H9 (cell line): Measurements from ENCODE around the gene ZBTB20. TPM values are rescaled to one million over a fixed set of nuclear protein-coding genes. Genes with fewer than 3 reads are reported as not detected.

Experiments
- DNase-seq: peaks from one replicate; pipeline ENCODE4 v3.0.0-alpha.2; 2017
- H2AFZ ChIP-seq: one replicate; pipeline ENCODE4 v1.6.1; 2013; ENCODE audit warnings: mild to moderate bottlenecking, low read length, control low read depth, moderate library complexity
- H2AK5ac ChIP-seq: 2 replicates; pipeline ENCODE4 v1.6.1; 2013; ENCODE audit warnings: low read length, control low read depth, mixed read lengths; ENCODE audit not compliant: insufficient read length
- H2BK120ac ChIP-seq: one replicate; pipeline ENCODE4 v1.6.1; 2013; ENCODE audit warnings: low read depth, mild to moderate bottlenecking, low read length, control low read depth, inconsistent platforms; ENCODE audit not compliant: poor library complexity, severe bottlenecking
- H2BK12ac ChIP-seq: 2 replicates; pipeline ENCODE4 v1.6.1; 2013; ENCODE audit warnings: low read length, control low read depth, mixed read lengths, low read depth; ENCODE audit not compliant: insufficient read length
- H2BK15ac ChIP-seq: 2 replicates; pipeline ENCODE4 v1.6.1; 2013; ENCODE audit warnings: low read depth, low read length, control low read depth
- H2BK20ac ChIP-seq: one replicate; pipeline ENCODE4 v1.6.1; 2013; ENCODE audit warnings: low read depth, mild to moderate bottlenecking, low read length, control low read depth, inconsistent platforms; ENCODE audit not compliant: poor library complexity, severe bottlenecking
- H2BK5ac ChIP-seq: 2 replicates; pipeline ENCODE4 v1.6.1; 2013; ENCODE audit warnings: low read length, control low read depth, mixed read lengths; ENCODE audit not compliant: insufficient read length
- H3K14ac ChIP-seq: 2 replicates; pipeline ENCODE4 v1.6.1; 2013; ENCODE audit warnings: low read length, control low read depth; ENCODE audit not compliant: insufficient read depth
- H3K18ac ChIP-seq: 2 replicates; pipeline ENCODE4 v1.6.1; 2013; ENCODE audit warnings: low read depth, mild to moderate bottlenecking, mixed read lengths, low read length, control low read depth; ENCODE audit not compliant: insufficient read length
- H3K23ac ChIP-seq: 2 replicates; pipeline ENCODE4 v1.6.1; 2013; ENCODE audit warnings: low read length, control low read depth, mixed read lengths, low read depth; ENCODE audit not compliant: insufficient read length
- H3K23me2 ChIP-seq: 2 replicates; pipeline ENCODE4 v1.6.1; 2013; ENCODE audit warnings: low read depth, mild to moderate bottlenecking, mixed read lengths, low read length, control low read depth; ENCODE audit not compliant: insufficient read length, poor library complexity, severe bottlenecking
- H3K27ac ChIP-seq: 2 replicates; pipeline ENCODE4 v1.5.1; 2013; ENCODE audit warnings: low read length, control low read depth, mixed read lengths, low read depth; ENCODE audit not compliant: insufficient read length
- H3K27me3 ChIP-seq: 2 replicates; pipeline ENCODE4 v1.6.1; 2013; ENCODE audit warnings: low read length, control low read depth, inconsistent platforms; ENCODE audit not compliant: insufficient read depth
- H3K4ac ChIP-seq: 2 replicates; pipeline ENCODE4 v1.6.1; 2013; ENCODE audit warnings: low read depth, mild to moderate bottlenecking, control low read depth, inconsistent platforms, low read length, moderate library complexity
- H3K4me1 ChIP-seq: 2 replicates; pipeline ENCODE4 v1.6.1; 2013; ENCODE audit warnings: low read length, control low read depth, inconsistent platforms; ENCODE audit not compliant: insufficient read depth
- H3K4me2 ChIP-seq: 2 replicates; pipeline ENCODE4 v1.6.1; 2013; ENCODE audit warnings: low read length, control low read depth, mixed read lengths; ENCODE audit not compliant: insufficient read length, insufficient read depth
- H3K56ac ChIP-seq: 2 replicates; pipeline ENCODE4 v1.6.1; 2013; ENCODE audit warnings: low read depth, mild to moderate bottlenecking, mixed read lengths, low read length, control low read depth; ENCODE audit not compliant: insufficient read length
- H3K79me1 ChIP-seq: 2 replicates; pipeline ENCODE4 v1.6.1; 2013; ENCODE audit warnings: low read depth, mild to moderate bottlenecking, moderate library complexity, low read length, control low read depth, inconsistent platforms; ENCODE audit not compliant: insufficient read depth, poor library complexity, severe bottlenecking
- H3K79me2 ChIP-seq: 2 replicates; pipeline ENCODE4 v1.6.1; 2013; ENCODE audit warnings: low read length, control low read depth, inconsistent platforms; ENCODE audit not compliant: insufficient read depth
- H3K9ac ChIP-seq: 2 replicates; pipeline ENCODE4 v1.6.1; 2013; ENCODE audit warnings: low read length, control low read depth, mixed read lengths; ENCODE audit not compliant: insufficient read length; ENCODE audit errors: extremely low read depth
- H3K9me3 ChIP-seq: one replicate; pipeline ENCODE4 v1.6.1; 2013; ENCODE audit warnings: low read depth, low read length, inconsistent platforms; ENCODE audit not compliant: control insufficient read depth
- H3T11ph ChIP-seq: one replicate; pipeline ENCODE4 v1.6.1; 2013; ENCODE audit warnings: mild to moderate bottlenecking, low read length, control low read depth, inconsistent platforms
- H4K20me1 ChIP-seq: one replicate; pipeline ENCODE4 v1.6.1; 2013; ENCODE audit not compliant: control insufficient read depth, insufficient read length, insufficient read depth
- H4K5ac ChIP-seq: 2 replicates; pipeline ENCODE4 v1.6.1; 2013; ENCODE audit warnings: low read depth, mild to moderate bottlenecking, mixed read lengths, low read length, control low read depth; ENCODE audit not compliant: insufficient read length
- H4K8ac ChIP-seq: replicated peaks from 2 replicates; pipeline ENCODE4 v1.6.1; 2013; ENCODE audit warnings: low read length, control low read depth, mixed read lengths, low read depth; ENCODE audit not compliant: insufficient read length
- H4K91ac ChIP-seq: 2 replicates; pipeline ENCODE4 v1.6.1; 2013; ENCODE audit warnings: low read depth, mild to moderate bottlenecking, moderate library complexity, mixed read lengths, low read length, control low read depth; ENCODE audit not compliant: insufficient read length
- H3K27ac Mint-ChIP-seq, 3 experiments: 2 replicates in 2 of 3; 3 replicates in 1 of 3; pipeline ENCODE4 v1.8.0; 2020 to 2021; ENCODE audit warnings: mixed read lengths in 3 of 3, mild to moderate bottlenecking in 1 of 3, moderate library complexity in 1 of 3
- H3K27me3 Mint-ChIP-seq: 2 replicates; pipeline ENCODE4 v1.8.0; 2021; ENCODE audit warnings: low read depth, mild to moderate bottlenecking, moderate library complexity, mixed read lengths
- H3K36me3 Mint-ChIP-seq, 3 experiments: 2 replicates in 2 of 3; 3 replicates in 1 of 3; pipeline ENCODE4 v1.8.0; 2020 to 2021; ENCODE audit warnings: low read depth in 3 of 3, mixed read lengths in 3 of 3; ENCODE audit not compliant: insufficient read depth in 1 of 3
- H3K4me1 Mint-ChIP-seq, 2 experiments: 2 replicates each; pipeline ENCODE4 v1.8.0; 2020; ENCODE audit warnings: mixed read lengths in 2 of 2
- H3K4me3 Mint-ChIP-seq, 2 experiments: 2 replicates in 1 of 2; 3 replicates in 1 of 2; pipeline ENCODE4 v1.8.0; 2020 to 2021; ENCODE audit warnings: mild to moderate bottlenecking in 2 of 2, mixed read lengths in 2 of 2, moderate library complexity in 1 of 2
- H3K9me3 Mint-ChIP-seq, 2 experiments: 2 replicates in 1 of 2; 3 replicates in 1 of 2; pipeline ENCODE4 v1.8.0; 2020; ENCODE audit warnings: mild to moderate bottlenecking in 2 of 2, mixed read lengths in 2 of 2, moderate library complexity in 1 of 2
- CTCF ChIP-seq: fragments of 200-600 bp; sonication (generic); conservative IDR thresholded peaks from 3 replicates; pipeline ENCODE4 v1.8.0; 2021; ENCODE audit warnings: antibody characterized with exemption, mild to moderate bottlenecking
- WGBS: extraction: QIAGEN DNeasy Blood & Tissue Kit; methylation state at CpG from one replicate; pipeline ENCODE4 v1.1.7; 2013; ENCODE audit warnings: missing lambda C conversion rate, low lambda C conversion rate, mixed read lengths; ENCODE audit not compliant: insufficient read length; ENCODE audit errors: extremely low coverage; 5-methylcytosine and 5-hydroxymethylcytosine counted together
- total RNA-seq: library from RNA; stranded (reverse); gene quantifications from 2 replicates; pipeline ENCODE4 v1.2.1, GENCODE V29; 2021

The ZBTB20 gene
- total RNA-seq, 1 experiment from 2014 or later: 0.70 TPM

GRCh38 chr3:114466816-114467215 is 680.3 kb downstream of the ZBTB20 start:
- Histone ChIP-seq H3K14ac (no peak overlapping the region), H3K79me2 (no peaks in the 10 kb centered on the region)
- no peak for DNase-seq

More at GRCh38 chr3:114466816-114467215, 680.3 kb downstream of the ZBTB20 start:
- no peak overlapping the region for H4K5ac ChIP-seq
- no peak overlapping the region for H3K27ac ChIP-seq
- no peak overlapping the region for H2BK5ac ChIP-seq
- H3K9ac ChIP-seq: no peak overlapping the region
- H3K23ac ChIP-seq: no peak overlapping the region
- no peak overlapping the region for H3K18ac ChIP-seq
- no peak overlapping the region for H2AK5ac ChIP-seq
- H2BK12ac ChIP-seq: no peak overlapping the region
- H3T11ph ChIP-seq: no peak overlapping the region
- no peak overlapping the region for H2BK15ac ChIP-seq
- TF ChIP-seq CTCF: no peak
- H2BK120ac ChIP-seq: no peak overlapping the region
- no peaks in the 10 kb centered on the region for H3K27me3 Mint-ChIP-seq
- no peak overlapping the region for H3K4me2 ChIP-seq
- WGBS: no CpG with 5 or more reads among the region's 4 CpGs
- H4K91ac ChIP-seq: no peak overlapping the region
- H4K20me1 ChIP-seq: no peaks in the 10 kb centered on the region
- no peaks in the 10 kb centered on the region for H3K27me3 ChIP-seq
- H3K4me3 Mint-ChIP-seq: no peak overlapping the region
- no peak overlapping the region for H2AFZ ChIP-seq
- no peak overlapping the region for H2BK20ac ChIP-seq
- H3K36me3 Mint-ChIP-seq: no peaks in the 10 kb centered on the region
- H3K9me3 Mint-ChIP-seq: no peaks in the 10 kb centered on the region
- H3K27ac Mint-ChIP-seq: no peak overlapping the region
- no peaks in the 10 kb centered on the region for H3K79me1 ChIP-seq
- H3K4me1 Mint-ChIP-seq: peaks cover 5 to 8% of the 10 kb centered on the region in 2 experiments; a peak in 3 of 4 replicates
- H3K4ac ChIP-seq: no peak overlapping the region
- H3K23me2 ChIP-seq: no peaks in the 10 kb centered on the region
- H3K9me3 ChIP-seq: no peaks in the 10 kb centered on the region
- H3K56ac ChIP-seq: no peak overlapping the region
- no peaks in the 10 kb centered on the region for H3K4me1 ChIP-seq
- no peak overlapping the region for H4K8ac ChIP-seq
